ACC112 (cell line): ENCODE measurements around the gene SPATA21.

Source experiments
- H2AFZ ChIP-seq: fragments of 200-600 bp; sonication (generic); one replicate; pipeline ENCODE4 v1.6.0; 2017; ENCODE audit warnings: antibody characterized with exemption, low read length; ENCODE audit not compliant: unreplicated experiment
- H3K27ac ChIP-seq: fragments of 200-600 bp; sonication (generic); 2 replicates; pipeline ENCODE4 v1.5.1; 2014; ENCODE audit warnings: low read depth, mild to moderate bottlenecking, antibody characterized with exemption, low read length, moderate library complexity
- H3K27me3 ChIP-seq: fragments of 200-600 bp; sonication (generic); 2 replicates; pipeline ENCODE4 v1.6.1; 2014; ENCODE audit warnings: mild to moderate bottlenecking, antibody characterized with exemption, low read length, moderate library complexity, mixed read lengths; ENCODE audit not compliant: insufficient read depth
- H3K36me3 ChIP-seq: fragments of 200-600 bp; sonication (generic); 2 replicates; pipeline ENCODE4 v1.6.1; 2016; ENCODE audit warnings: mild to moderate bottlenecking, antibody characterized with exemption, low read length, moderate library complexity, mixed read lengths; ENCODE audit not compliant: insufficient read depth
- H3K4me1 ChIP-seq: fragments of 200-600 bp; sonication (generic); one replicate; pipeline ENCODE4 v1.6.1; 2016; ENCODE audit warnings: low read length, mixed read lengths; ENCODE audit not compliant: insufficient read depth, unreplicated experiment, control insufficient read depth
- H3K4me3 ChIP-seq: fragments of 200-600 bp; sonication (generic); 2 replicates; pipeline ENCODE4 v1.5.1; 2014; ENCODE audit warnings: mild to moderate bottlenecking, low read depth, low read length
- H3K79me2 ChIP-seq: fragments of 200-600 bp; sonication (generic); one replicate; pipeline ENCODE4 v1.6.0; 2016; ENCODE audit warnings: low read length; ENCODE audit not compliant: control insufficient read depth, unreplicated experiment, insufficient read depth

The SPATA21 gene

GRCh38 chr1:16450863-16451481 lies 13.7 kb upstream of the SPATA21 start:
- Histone ChIP-seq H3K4me1 (no peaks in the 10 kb centered on the region), H3K27ac (no peak overlapping the region), H2AFZ (no peak overlapping the region), H3K79me2 (peaks cover 16% of the 10 kb centered on the region), H3K27me3 (no peaks in the 10 kb centered on the region), H3K4me3 (no peak overlapping the region), H3K36me3 (peaks cover 31% of the 10 kb centered on the region; the same call in 1 of the 2 replicates)

GRCh38 chr1:16449666-16450065 lies 12.4 kb upstream of the SPATA21 start:
- Histone ChIP-seq H3K4me3 (no peak overlapping the region), H3K79me2 (peaks cover 16% of the 10 kb centered on the region), H3K27me3 (no peaks in the 10 kb centered on the region), H3K27ac (no peak overlapping the region), H3K36me3 (peaks cover 35% of the 10 kb centered on the region; the same call in 1 of the 2 replicates), H2AFZ (no peak overlapping the region), H3K4me1 (no peaks in the 10 kb centered on the region)

DNA sequence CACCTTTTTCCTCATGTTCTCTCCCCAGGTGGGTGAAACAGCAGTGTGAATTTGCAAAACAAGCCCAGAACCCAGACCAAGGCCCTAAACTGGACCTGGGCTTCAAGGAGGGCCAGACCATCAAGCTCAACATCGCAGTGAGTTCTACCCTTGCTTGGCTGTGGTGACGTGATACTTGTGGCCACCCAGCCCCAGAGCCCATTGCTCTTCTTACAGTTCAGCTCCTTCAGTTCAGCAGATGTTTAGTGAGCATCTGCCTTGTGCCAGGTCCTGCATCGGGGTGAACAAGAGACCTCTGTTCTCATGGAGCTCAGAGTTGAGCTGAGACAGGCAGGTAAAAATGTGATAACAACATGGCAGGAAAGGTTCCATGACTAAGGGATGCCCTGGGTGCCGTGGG lies 11.8 kb upstream of the SPATA21 start:
- peaks cover 21% of the 10 kb centered on the region for H3K79me2 ChIP-seq
- H3K4me3 ChIP-seq, result no peak overlapping the region
- peaks cover 35% of the 10 kb centered on the region; the same call in 1 of the 2 replicates for H3K36me3 ChIP-seq
- H2AFZ ChIP-seq, result no peak overlapping the region
- no peaks in the 10 kb centered on the region for H3K27me3 ChIP-seq
- no peaks in the 10 kb centered on the region for H3K4me1 ChIP-seq
- no peak overlapping the region for H3K27ac ChIP-seq

GRCh38 chr1:16447641-16448040 lies 10.4 kb upstream of the SPATA21 start:
- Histone ChIP-seq H3K79me2 (peaks cover 31% of the 10 kb centered on the region), H3K4me3 (no peak overlapping the region), H3K27ac (no peak overlapping the region), H3K27me3 (no peaks in the 10 kb centered on the region), H2AFZ (no peak overlapping the region), H3K4me1 (no peaks in the 10 kb centered on the region), H3K36me3 (peaks cover 35% of the 10 kb centered on the region; the same call in 1 of the 2 replicates)

DNA sequence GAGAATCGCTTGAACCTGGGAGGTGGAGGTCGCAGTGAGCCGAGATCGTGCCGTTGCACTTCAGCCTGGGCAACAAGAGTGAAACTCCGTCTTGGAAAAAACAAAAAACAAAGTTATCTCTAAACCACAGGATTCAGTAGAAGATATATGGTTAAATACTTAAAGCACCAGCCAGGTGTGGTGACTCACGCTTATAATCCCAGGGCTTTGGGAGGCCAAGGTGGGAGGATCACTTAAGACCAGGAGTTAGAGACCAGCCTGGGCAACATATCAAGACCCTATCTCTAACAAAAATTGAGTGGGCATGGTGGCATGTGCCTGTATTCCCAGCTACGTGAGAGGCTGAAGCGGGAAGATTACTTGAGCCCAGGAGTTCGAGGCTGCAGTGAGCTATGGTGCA lies 8.9 kb upstream of the SPATA21 start:
- peaks cover 22% of the 10 kb centered on the region; the same call in 1 of the 2 replicates for H3K36me3 ChIP-seq
- no peak overlapping the region for H2AFZ ChIP-seq
- peaks cover 5% of the 10 kb centered on the region for H3K4me1 ChIP-seq
- peaks cover 39% of the 10 kb centered on the region for H3K79me2 ChIP-seq
- no peak overlapping the region for H3K4me3 ChIP-seq
- H3K27me3 ChIP-seq, result no peaks in the 10 kb centered on the region
- no peak overlapping the region for H3K27ac ChIP-seq

DNA sequence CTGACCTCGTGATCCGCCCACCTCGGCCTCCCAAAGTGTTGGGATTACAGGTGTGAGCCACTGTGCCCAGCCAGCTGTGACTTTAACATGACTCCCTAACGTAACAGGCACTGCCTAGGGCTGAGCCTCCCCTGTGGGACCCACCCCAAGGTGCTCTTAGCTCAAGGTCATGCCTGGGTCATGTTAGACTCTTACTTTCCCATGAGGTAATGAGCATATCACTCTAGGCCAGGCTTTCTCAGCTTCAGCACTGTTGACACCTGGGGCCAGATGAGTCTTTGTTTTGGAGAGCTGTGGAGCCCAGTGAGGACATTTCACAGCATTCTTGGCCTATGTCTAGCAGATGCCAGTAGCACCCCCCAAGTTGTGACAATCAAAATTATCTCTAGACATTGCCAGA lies 7.8 kb upstream of the SPATA21 start:
- Histone ChIP-seq H3K27me3 (no peaks in the 10 kb centered on the region), H3K79me2 (peaks cover 41% of the 10 kb centered on the region), H3K4me1 (peaks cover 5% of the 10 kb centered on the region), H2AFZ (no peak overlapping the region), H3K4me3 (no peak overlapping the region), H3K36me3 (peaks cover 18% of the 10 kb centered on the region; the same call in 1 of the 2 replicates), H3K27ac (no peak overlapping the region)

DNA sequence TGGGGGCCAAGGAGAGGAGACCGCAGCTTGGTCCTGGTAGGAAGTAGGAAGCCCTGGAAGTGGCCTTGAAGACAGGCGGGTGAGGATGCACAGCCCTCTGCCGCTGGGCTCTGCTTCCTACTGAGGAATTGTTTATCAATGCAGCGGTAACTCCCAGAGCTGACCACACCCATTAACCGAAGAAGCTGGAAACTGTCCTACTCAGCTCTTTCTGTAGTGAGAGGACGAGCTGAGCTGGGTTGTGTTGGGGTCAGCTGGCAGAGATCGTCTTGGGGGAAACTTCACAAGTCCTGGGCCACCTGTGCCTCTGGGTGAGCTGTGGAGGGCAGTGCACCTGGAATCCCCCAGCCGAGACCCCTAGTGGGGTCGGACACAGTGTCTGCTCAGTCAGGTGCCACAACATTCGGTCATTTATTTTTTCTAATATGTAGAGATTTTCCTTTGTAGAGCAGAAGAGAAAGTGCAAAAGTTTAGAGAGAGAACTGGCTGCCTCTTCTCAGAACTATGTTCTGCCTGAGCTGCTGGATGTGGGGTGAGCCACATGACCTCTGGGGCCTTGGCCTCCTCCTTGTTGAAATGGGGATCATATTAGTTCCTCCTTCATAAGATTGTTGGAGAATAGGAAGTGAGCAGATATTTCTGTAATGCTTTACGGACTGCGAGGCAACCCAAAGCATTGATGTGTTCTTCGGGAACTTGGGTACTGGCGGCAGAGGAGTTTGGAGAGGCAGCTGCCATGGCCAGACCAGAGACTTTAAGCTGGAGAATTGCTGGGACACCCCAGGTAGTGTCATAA lies 6.9 kb upstream of the SPATA21 start:
- Histone ChIP-seq H3K27me3 (no peaks in the 10 kb centered on the region), H3K4me3 (no peak overlapping the region), H3K4me1 (peaks cover 5% of the 10 kb centered on the region), H2AFZ (no peak overlapping the region), H3K27ac (no peak overlapping the region), H3K36me3 (peaks cover 18% of the 10 kb centered on the region; the same call in 1 of the 2 replicates), H3K79me2 (peaks cover 41% of the 10 kb centered on the region)

DNA sequence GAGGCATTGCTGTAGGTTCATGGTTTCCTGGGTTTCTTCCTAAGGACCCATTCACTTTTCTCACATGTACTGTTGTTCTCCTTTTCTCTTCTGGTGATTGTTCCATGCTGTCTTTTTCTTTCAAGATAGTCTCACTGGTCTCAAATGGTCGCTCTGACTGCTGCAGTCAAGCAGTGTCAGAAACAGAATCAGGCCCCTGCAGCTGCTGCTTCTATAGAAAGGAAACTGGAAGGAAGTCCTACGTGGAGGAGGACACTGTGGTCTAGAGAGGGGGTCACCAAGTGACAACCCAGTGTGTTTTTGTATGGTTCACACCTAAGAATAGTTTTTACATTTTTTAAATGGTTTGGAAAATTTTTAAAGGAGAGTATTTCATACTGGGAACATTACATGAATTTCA lies 5.7 kb upstream of the SPATA21 start:
- Histone ChIP-seq H3K4me3 (no peak overlapping the region), H3K36me3 (peaks cover 15% of the 10 kb centered on the region; the same call in 1 of the 2 replicates), H3K27me3 (no peaks in the 10 kb centered on the region), H3K79me2 (peaks cover 41% of the 10 kb centered on the region), H3K27ac (no peak overlapping the region), H2AFZ (no peak overlapping the region), H3K4me1 (peaks cover 5% of the 10 kb centered on the region)

GRCh38 chr1:16442265-16442664 lies 5.0 kb upstream of the SPATA21 start:
- H3K79me2 ChIP-seq, result peaks cover 41% of the 10 kb centered on the region
- peaks cover 5% of the 10 kb centered on the region for H3K4me1 ChIP-seq
- H3K4me3 ChIP-seq, result peak overlapping the region; percentile 89
- no peak overlapping the region for H2AFZ ChIP-seq
- H3K36me3 ChIP-seq, result peaks cover 9% of the 10 kb centered on the region; the same call in 1 of the 2 replicates
- H3K27me3 ChIP-seq, result no peaks in the 10 kb centered on the region
- no peak overlapping the region for H3K27ac ChIP-seq

GRCh38 chr1:16441282-16441665 lies 4.0 kb upstream of the SPATA21 start:
- Histone ChIP-seq H3K27me3 (no peaks in the 10 kb centered on the region), H3K79me2 (peaks cover 41% of the 10 kb centered on the region), H3K27ac (peak overlapping the region; percentile 61; the same call in 1 of the 2 replicates), H3K4me3 (peak overlapping the region; percentile 89), H2AFZ (peak overlapping the region; percentile 68), H3K4me1 (peaks cover 5% of the 10 kb centered on the region), H3K36me3 (peaks cover 7% of the 10 kb centered on the region; the same call in 1 of the 2 replicates)
